ENCODE data around the gene SMIM41.
"Not testable (repeated sequence)": the region's sequence is repeated elsewhere in the genome, so short reads cannot be mapped to it uniquely, and the experiment has no call there.

SMIM41 gene

GRCh38 chr12:52085682-52086180 lies 6.2 kb downstream of the SMIM41 start:
- no peak for DNase-seq

- DNase-seq, result no peak
These were observed 6.9 kb downstream of the SMIM41 start for GRCh38 chr12:52086366-52086765.

GRCh38 chr12:52086944-52087835 lies 7.7 kb downstream of the SMIM41 start:
- DNase-seq, result no peak

- no peak for DNase-seq
These were observed 8.7 kb downstream of the SMIM41 start for GRCh38 chr12:52087961-52088820.

- no peak for DNase-seq
These were observed 10.0 kb downstream of the SMIM41 start for GRCh38 chr12:52089491-52089890.

- DNase-seq, result no peak
These were observed 10.8 kb downstream of the SMIM41 start for GRCh38 chr12:52090291-52090690.

- no peak for DNase-seq
These were observed 11.6 kb downstream of the SMIM41 start for GRCh38 chr12:52091061-52091460.

GRCh38 chr12:52091869-52092268 lies 12.4 kb downstream of the SMIM41 start:
- DNase-seq, result no peak

GRCh38 chr12:52093346-52093745 lies 13.8 kb downstream of the SMIM41 start:
- no peak for DNase-seq

GRCh38 chr12:52096332-52097044 lies 17.0 kb downstream of the SMIM41 start:
- DNase-seq, result no peak

- DNase-seq, result peak in 1 of 5 experiments; percentile 17
These were observed 17.7 kb downstream of the SMIM41 start for GRCh38 chr12:52097045-52097666.

- DNase-seq, result not testable (repeated sequence)
These were observed 25.1 kb downstream of the SMIM41 start for GRCh38 chr12:52104431-52105089.

- DNase-seq, result peak in 4 of 5 experiments; percentile 19 to 63 (median 48)
These were observed 37.0 kb downstream of the SMIM41 start for GRCh38 chr12:52116222-52117125.

GRCh38 chr12:52117806-52118475 lies 38.4 kb downstream of the SMIM41 start:
- not testable (repeated sequence) for DNase-seq

GRCh38 chr12:52119398-52120254 lies 40.1 kb downstream of the SMIM41 start:
- DNase-seq, result peak in 2 of 5 experiments; percentile 25 to 33

GRCh38 chr12:52120951-52121823 lies 41.7 kb downstream of the SMIM41 start:
- no peak for DNase-seq

GRCh38 chr12:52121824-52122539 lies 42.5 kb downstream of the SMIM41 start:
- peak in 4 of 5 experiments; percentile 37 to 56 (median 49) for DNase-seq
